Bronchial epithelial cell (primary cell): ENCODE data around the gene ANKS1B. TPM values are rescaled to one million over a fixed set of nuclear protein-coding genes. Genes with fewer than 3 reads are reported as not detected.

ENCODE experiments used
- DNase-seq: peaks from one replicate; pipeline ENCODE4 v3.0.0-alpha.2; 2010; ENCODE audit warnings: low read depth
- FAIRE-seq: peaks from 2 replicates; lab custom pipeline; 2011; peaks lifted over from hg19 to GRCh38; lab: Jason Lieb, UNC
- H3K27me3 ChIP-seq: 2 replicates; pipeline ENCODE4 v1.5.1; 2011; ENCODE audit warnings: low read length; ENCODE audit not compliant: control insufficient read depth, insufficient read depth
- H3K36me3 ChIP-seq: 2 replicates; pipeline ENCODE4 v1.5.1; 2011; ENCODE audit warnings: low read length; ENCODE audit not compliant: control insufficient read depth, insufficient read depth
- H3K4me3 ChIP-seq: 2 replicates; pipeline ENCODE4 v1.5.1; 2011; ENCODE audit warnings: mild to moderate bottlenecking, low read depth, low read length, control low read depth
- CTCF ChIP-seq: IDR thresholded peaks from 2 replicates; pipeline ENCODE4 v1.5.1; 2011; ENCODE audit warnings: mild to moderate bottlenecking, moderate library complexity, low read length, control low read depth, inconsistent platforms; ENCODE audit not compliant: insufficient read depth, severe bottlenecking
- total RNA-seq: library from RNA; depleted of rRNA; stranded (reverse); fragments of >200 nt; gene quantifications from 2 replicates; pipeline ENCODE4 v1.2.1, GENCODE V29; 2014

Gene ANKS1B
- total RNA-seq, 1 donor from 2014 or later: 0.26 TPM

GRCh38 chr12:98719515-98720504 lies 1264.9 kb downstream of the ANKS1B start:
- Histone ChIP-seq H3K27me3 (no peaks in the 10 kb centered on the region), H3K36me3 (peaks cover 2% of the 10 kb centered on the region), H3K4me3 (no peak overlapping the region)
- no peak for FAIRE-seq
- DNase-seq: no peak
- TF ChIP-seq CTCF: no peak

DNA sequence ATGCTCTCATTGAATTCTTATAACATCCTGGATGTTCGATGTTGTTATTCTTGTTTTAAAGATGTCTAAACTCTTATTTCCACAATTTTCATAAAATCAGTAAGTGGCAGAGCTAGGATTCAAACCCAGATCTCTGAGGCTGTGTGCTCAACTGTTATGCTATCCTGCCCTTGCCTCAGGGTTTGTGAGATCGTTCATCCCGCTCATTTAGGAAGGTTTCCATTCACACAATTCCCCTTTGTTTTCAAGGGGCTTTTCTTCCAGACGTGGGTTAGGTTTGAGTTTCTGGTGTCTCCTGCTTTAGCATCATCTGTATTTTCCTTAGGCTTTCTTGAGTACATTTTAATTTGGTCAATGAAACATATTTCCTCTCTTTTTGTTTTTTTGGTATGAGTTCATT lies 1270.3 kb downstream of the ANKS1B start:
- FAIRE-seq (no peak), DNase-seq (no peak)
- H3K4me3 ChIP-seq: no peak overlapping the region
- no peaks in the 10 kb centered on the region for H3K27me3 ChIP-seq
- no peak for TF ChIP-seq CTCF
- H3K36me3 ChIP-seq: peaks cover 2% of the 10 kb centered on the region

DNA sequence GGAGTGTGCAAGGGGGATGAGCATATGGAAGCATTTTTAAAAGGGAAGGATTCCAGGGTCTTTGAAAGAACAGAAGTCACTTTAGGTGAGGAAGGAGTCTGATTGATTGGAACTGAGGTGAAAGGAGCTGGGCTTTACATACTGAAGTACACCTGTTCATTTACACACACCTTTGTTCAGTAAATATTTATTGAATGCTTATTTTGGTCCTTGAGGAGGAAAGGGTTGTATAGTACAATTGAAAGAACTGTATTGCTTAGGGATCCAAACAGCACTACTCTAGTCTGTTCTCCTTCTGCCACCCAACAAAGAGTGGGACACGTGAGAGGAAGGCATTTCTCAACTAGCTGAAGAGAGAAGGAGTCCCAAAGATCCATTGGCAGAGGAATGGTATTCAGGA lies 1275.7 kb downstream of the ANKS1B start:
- no peak for TF ChIP-seq CTCF
- Histone ChIP-seq H3K4me3 (no peak overlapping the region), H3K36me3 (peaks cover 2% of the 10 kb centered on the region), H3K27me3 (no peaks in the 10 kb centered on the region)
- FAIRE-seq (peak; percentile 40), DNase-seq (no peak)

DNA sequence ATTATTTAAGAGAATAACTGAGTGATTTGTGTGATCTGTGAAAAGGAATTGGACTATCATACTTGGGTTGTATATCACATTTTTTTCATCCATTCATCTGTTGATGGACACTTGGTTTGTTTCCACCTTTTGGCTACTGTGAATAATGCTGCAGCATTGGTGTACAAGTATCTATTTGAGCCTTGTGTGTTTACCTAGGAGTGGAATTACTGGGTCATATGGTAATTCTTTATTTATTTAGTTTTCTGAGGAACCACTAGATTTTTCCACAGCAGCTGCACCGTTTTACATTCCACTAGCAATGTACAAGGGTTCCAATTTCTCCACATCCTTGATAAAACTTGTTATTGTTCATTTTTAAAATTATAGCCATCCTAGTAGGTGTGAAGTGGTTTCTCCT lies 1283.6 kb downstream of the ANKS1B start:
- no peak for TF ChIP-seq CTCF
- Histone ChIP-seq H3K27me3 (no peaks in the 10 kb centered on the region), H3K4me3 (no peak overlapping the region), H3K36me3 (no peaks in the 10 kb centered on the region)
- DNase-seq: no peak
- FAIRE-seq: no peak

GRCh38 chr12:98699586-98699985 lies 1285.2 kb downstream of the ANKS1B start:
- DNase-seq (no peak), FAIRE-seq (no peak)
- TF ChIP-seq CTCF: no peak
- no peaks in the 10 kb centered on the region for H3K27me3 ChIP-seq
- H3K4me3 ChIP-seq: no peak overlapping the region
- H3K36me3 ChIP-seq: no peaks in the 10 kb centered on the region
